ENCODE measurements around the gene SULT6B1. TPM values are rescaled to one million over a fixed set of nuclear protein-coding genes. Genes with fewer than 3 reads are reported as not detected.

Gene SULT6B1
- total and polyA plus RNA-seq, 11 donors: not detected

- TF ChIP-seq, protein P1, sequence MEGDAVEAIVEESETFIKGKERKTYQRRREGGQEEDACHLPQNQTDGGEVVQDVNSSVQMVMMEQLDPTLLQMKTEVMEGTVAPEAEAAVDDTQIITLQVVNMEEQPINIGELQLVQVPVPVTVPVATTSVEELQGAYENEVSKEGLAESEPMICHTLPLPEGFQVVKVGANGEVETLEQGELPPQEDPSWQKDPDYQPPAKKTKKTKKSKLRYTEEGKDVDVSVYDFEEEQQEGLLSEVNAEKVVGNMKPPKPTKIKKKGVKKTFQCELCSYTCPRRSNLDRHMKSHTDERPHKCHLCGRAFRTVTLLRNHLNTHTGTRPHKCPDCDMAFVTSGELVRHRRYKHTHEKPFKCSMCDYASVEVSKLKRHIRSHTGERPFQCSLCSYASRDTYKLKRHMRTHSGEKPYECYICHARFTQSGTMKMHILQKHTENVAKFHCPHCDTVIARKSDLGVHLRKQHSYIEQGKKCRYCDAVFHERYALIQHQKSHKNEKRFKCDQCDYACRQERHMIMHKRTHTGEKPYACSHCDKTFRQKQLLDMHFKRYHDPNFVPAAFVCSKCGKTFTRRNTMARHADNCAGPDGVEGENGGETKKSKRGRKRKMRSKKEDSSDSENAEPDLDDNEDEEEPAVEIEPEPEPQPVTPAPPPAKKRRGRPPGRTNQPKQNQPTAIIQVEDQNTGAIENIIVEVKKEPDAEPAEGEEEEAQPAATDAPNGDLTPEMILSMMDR (IDR thresholded peaks at IDR 0.05): no peak
- TF ChIP-seq POLR2A (IDR thresholded peaks at IDR 0.05): no peak
- ATAC-seq (no peak), DNase-seq (no peak)
- intact Hi-C loops (cut with DNase I): no loop called here
- Histone ChIP-seq H3K36me3 (peaks cover 0 to 100% (median 97%) of the 10 kb centered on the region in 9 donors), H3K4me1 (no peaks in the 10 kb centered on the region), H3K27me3 (no peaks in the 10 kb centered on the region), H3K27ac (no peak overlapping the region), H3K4me3 (no peak overlapping the region), H3K9me3 (no peaks in the 10 kb centered on the region)
- 96 to 98% (median 97%) methylated on average over 6 of the region's 6 CpGs for WGBS, 4 donors
Observed at GRCh38 chr2:37132914-37133313, 55.6 kb downstream of the SULT6B1 start.

- Histone ChIP-seq H3K27ac (no peak overlapping the region), H3K36me3 (peaks cover 0 to 98% (median 82%) of the 10 kb centered on the region in 9 donors)
Observed at GRCh38 chr2:37125416-37125815, 63.1 kb downstream of the SULT6B1 start.

GRCh38 chr2:37119157-37119556 lies 69.3 kb downstream of the SULT6B1 start:
- Histone ChIP-seq H3K9me3 (no peaks in the 10 kb centered on the region), H3K4me1 (no peaks in the 10 kb centered on the region), H3K27ac (no peak overlapping the region), H3K36me3 (peaks cover 0 to 97% (median 86%) of the 10 kb centered on the region in 9 donors), H3K27me3 (no peaks in the 10 kb centered on the region), H3K4me3 (no peak overlapping the region)
- no peak for ATAC-seq
- intact Hi-C loops (cut with DNase I): no loop called here
- WGBS, 4 donors: 92 to 97% (median 94%) methylated on average over 5 of the region's 5 CpGs
- TF ChIP-seq POLR2A (IDR thresholded peaks at IDR 0.05): no peak
- TF ChIP-seq, protein P1 (IDR thresholded peaks at IDR 0.05): no peak
- no peak for DNase-seq

More at GRCh38 chr2:37125416-37125815, 63.1 kb downstream of the SULT6B1 start:
- H3K4me3 ChIP-seq: no peak overlapping the region
- intact Hi-C loops (cut with DNase I): loop anchor here in 1 of 10 donors (2.0 kb wide), 1 partner anchor 53 kb away; no protein-coding TSS in a partner anchor
- H3K9me3 ChIP-seq: no peaks in the 10 kb centered on the region
- no peak for TF ChIP-seq POLR2A (IDR thresholded peaks at IDR 0.05)
- TF ChIP-seq, protein P1 (IDR thresholded peaks at IDR 0.05): no peak
- no peaks in the 10 kb centered on the region for H3K4me1 ChIP-seq
- 90 to 100% (median 95%) methylated on average over 2 of the region's 2 CpGs for WGBS, 4 donors
- no peak for ATAC-seq
- no peaks in the 10 kb centered on the region for H3K27me3 ChIP-seq
- no peak for DNase-seq

Other genes with a start within 250 kb of the SULT6B1 start
- gene STRN, start 222.1 kb downstream of the SULT6B1 start, total RNA-seq: 100 to 1,000 TPM in 1 of 9 donors, 10 to 100 TPM in 8; 39.6 to 101 (median 62.8) TPM
- 10 to 100 TPM in 1 of 2 donors, 1 to 10 TPM in 1; 9.2 to 39.7 TPM for gene STRN, start 222.1 kb downstream of the SULT6B1 start, polyA plus RNA-seq
- gene HEATR5B, start 104.3 kb downstream of the SULT6B1 start, total RNA-seq: 10 to 100 TPM; 16.3 to 22.8 (median 18.8) TPM
- gene HEATR5B, start 104.3 kb downstream of the SULT6B1 start, polyA plus RNA-seq: 1 to 10 TPM; 6.7 to 8.0 TPM
- gene GPATCH11, start 104.2 kb downstream of the SULT6B1 start, total RNA-seq: 1 to 10 TPM; 3.2 to 9.4 (median 5.6) TPM
- gene GPATCH11, start 104.2 kb downstream of the SULT6B1 start, polyA plus RNA-seq: 1 to 10 TPM; 3.4 to 4.7 TPM
- gene EIF2AK2, start 31.7 kb downstream of the SULT6B1 start, total RNA-seq: 10 to 100 TPM; 12.5 to 38.2 (median 19.6) TPM
- gene EIF2AK2, start 31.7 kb downstream of the SULT6B1 start, polyA plus RNA-seq: 1 to 10 TPM; 4.9 to 5.0 TPM
- gene CEBPZOS, start 7.8 kb upstream of the SULT6B1 start, total RNA-seq: 10 to 100 TPM; 32.1 to 64.1 (median 54.2) TPM
- 100 to 1,000 TPM in 1 of 2 donors, 10 to 100 TPM in 1; 35.1 to 118 TPM for gene CEBPZOS, start 7.8 kb upstream of the SULT6B1 start, polyA plus RNA-seq
- 10 to 100 TPM; 17.4 to 31.5 (median 25.3) TPM for gene CEBPZ, start 42.9 kb upstream of the SULT6B1 start, total RNA-seq
- 10 to 100 TPM; 34.6 to 50.9 TPM for gene CEBPZ, start 42.9 kb upstream of the SULT6B1 start, polyA plus RNA-seq
- 10 to 100 TPM; 15.8 to 33.0 (median 22.2) TPM for gene NDUFAF7, start 43.0 kb upstream of the SULT6B1 start, total RNA-seq
- gene NDUFAF7, start 43.0 kb upstream of the SULT6B1 start, polyA plus RNA-seq: 10 to 100 TPM; 18.6 to 19.5 TPM
- 10 to 100 TPM in 8 of 9 donors, 1 to 10 TPM in 1; 9.6 to 24.5 (median 12.5) TPM for gene PRKD3, start 136.2 kb upstream of the SULT6B1 start, total RNA-seq
- gene PRKD3, start 136.2 kb upstream of the SULT6B1 start, polyA plus RNA-seq: 1 to 10 TPM; 3.4 to 7.6 TPM
- 1 to 10 TPM; 1.5 to 7.2 (median 2.8) TPM for gene QPCT, start 156.0 kb upstream of the SULT6B1 start, total RNA-seq
- gene QPCT, start 156.0 kb upstream of the SULT6B1 start, polyA plus RNA-seq: 1 to 10 TPM; 1.3 to 4.0 TPM

Measured in heart left ventricle (tissue), 16 donors.